Measurements from ENCODE around the gene DENND1A.
"Not testable (repeated sequence)": the region's sequence is repeated elsewhere in the genome, so short reads cannot be mapped to it uniquely, and the experiment has no call there.

Gene DENND1A

DNA sequence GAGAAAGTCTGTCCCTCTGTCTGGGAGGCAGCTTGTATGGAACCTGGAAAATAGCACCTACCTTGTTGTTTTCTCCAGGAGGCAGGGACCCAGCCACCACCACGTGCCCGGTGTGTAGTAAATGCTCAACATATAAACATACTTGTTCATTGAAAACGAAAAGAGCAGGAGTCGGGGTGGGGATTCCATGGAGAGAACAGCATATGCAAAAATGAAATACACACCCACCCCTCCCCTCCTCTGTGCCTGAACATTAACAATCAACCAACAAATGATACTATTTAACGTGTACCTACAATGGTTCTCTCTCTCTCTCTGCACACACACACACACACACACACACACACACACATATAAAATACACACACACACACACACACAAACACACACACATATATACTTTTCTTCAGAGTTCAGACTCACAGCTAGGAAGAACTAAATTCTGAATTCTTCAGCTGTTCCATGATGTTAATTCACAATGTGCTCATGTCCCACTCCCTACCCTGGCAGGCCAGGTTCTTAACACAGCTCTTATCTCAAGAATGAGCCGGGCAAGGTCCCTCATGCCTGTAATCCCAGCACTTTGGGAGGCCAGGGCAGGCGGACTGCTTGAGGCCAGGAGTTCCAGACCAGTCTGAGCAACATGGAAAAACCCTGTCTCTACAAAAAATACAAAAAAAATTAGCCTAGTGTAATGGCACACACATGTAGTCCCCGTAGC is 16.3 kb upstream of the DENND1A start:
- DNase-seq (ENCODE audit: low read depth), result no peak

DNA sequence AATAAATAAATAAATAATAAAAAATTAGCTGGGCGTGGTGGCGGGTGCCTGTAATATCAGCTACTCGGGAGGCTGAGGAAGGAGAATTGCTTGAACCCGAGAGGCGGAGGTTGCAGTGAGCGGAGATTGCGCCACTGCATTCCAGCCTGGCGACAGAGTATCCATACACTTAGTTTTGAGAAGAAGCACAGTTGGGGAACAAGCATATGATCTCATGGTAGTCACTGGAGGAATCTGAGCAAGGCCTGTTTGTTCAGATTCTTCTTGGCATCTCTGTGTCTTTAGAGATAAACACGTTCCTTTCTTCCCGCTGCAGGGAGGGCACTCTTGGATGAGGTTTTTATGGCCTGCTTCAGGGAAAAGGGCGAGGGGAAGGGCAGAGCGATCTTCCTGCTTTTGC is 15.6 kb upstream of the DENND1A start:
- peak; percentile 45 for DNase-seq (ENCODE audit: low read depth)

DNA sequence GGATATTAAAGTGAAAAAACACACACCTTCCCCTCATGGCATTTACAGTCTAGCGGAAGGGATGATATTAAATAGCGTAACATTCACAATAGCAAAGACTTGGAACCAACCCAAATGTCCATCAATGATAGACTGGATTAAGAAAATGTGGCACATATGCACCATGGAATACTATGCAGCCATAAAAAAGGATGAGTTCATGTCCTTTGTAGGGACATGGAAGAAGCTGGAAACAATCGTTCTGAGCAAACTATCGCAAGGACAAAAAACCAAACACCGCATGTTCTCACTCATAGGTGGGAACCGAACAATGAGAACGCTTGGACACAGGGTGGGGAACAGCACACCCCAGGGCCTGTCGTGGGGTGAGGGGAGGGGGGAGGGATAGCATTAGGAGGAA is 14.5 kb upstream of the DENND1A start:
- DNase-seq (ENCODE audit: low read depth), result not testable (repeated sequence)

DNA sequence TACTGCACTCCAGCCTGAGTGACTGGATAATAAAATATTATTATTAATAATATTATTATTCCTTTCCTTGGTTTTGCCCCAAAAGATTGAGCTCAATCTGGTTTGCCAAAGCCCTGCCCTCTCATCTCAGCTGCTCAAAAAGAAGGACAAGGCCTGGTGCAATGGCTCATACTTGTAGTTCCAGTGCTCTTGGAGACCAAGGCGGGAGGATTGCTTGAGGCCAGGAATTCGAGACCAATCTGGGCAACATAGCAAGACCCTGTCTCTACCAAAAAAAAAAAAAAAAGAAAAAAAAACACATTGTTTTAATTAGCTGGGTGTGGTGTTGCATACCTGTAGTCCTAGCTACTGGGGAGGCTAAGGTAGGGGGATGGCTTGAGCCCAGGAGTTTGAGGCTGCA is 13.7 kb upstream of the DENND1A start:
- no peak for DNase-seq (ENCODE audit: low read depth)

DNA sequence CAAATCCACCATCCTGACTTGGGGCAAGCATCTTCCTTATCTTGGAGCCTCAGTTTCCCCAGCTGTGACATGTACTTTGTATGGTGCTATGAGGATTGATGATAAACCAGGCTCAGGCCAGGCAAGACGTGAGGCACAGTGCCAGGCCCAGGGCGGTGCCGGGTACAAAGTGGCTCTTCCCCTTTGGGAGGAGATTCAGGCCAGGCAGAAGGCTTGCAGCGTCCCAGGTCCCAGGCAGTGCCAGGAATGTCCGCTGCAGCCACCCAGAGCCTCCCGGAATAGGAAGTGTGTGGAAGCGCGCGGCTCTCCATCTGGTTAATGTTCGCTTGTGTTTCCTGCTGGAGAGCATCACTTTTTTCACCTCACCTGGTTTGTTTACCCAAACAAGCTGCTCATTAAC is 12.6 kb upstream of the DENND1A start:
- no peak for DNase-seq (ENCODE audit: low read depth)

DNA sequence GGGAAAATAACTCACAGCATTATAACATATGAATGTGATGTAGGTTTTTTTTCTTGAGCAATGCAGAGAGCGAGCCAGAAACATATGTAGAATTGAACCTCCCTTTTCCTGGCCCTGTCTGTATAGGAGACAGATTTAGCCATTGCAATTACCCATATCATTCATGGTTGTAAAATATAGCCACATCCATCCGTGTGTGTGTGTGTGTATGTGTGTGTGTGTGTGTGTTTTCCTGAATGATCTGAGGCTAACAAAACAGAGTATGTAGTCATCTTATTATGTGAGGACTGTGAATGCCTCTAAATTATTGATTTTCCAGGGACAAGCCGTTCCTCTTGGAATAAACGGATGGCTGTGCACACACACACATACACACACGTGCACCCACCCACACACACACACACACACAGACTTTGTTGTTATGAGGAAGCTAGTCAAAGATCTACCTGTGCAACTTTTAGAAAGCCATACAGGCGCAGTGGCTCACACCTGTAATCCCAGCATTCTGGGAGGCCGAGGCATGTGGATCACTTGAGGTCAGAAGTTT is 11.7 kb upstream of the DENND1A start:
- no peak for DNase-seq (ENCODE audit: low read depth)

DNA sequence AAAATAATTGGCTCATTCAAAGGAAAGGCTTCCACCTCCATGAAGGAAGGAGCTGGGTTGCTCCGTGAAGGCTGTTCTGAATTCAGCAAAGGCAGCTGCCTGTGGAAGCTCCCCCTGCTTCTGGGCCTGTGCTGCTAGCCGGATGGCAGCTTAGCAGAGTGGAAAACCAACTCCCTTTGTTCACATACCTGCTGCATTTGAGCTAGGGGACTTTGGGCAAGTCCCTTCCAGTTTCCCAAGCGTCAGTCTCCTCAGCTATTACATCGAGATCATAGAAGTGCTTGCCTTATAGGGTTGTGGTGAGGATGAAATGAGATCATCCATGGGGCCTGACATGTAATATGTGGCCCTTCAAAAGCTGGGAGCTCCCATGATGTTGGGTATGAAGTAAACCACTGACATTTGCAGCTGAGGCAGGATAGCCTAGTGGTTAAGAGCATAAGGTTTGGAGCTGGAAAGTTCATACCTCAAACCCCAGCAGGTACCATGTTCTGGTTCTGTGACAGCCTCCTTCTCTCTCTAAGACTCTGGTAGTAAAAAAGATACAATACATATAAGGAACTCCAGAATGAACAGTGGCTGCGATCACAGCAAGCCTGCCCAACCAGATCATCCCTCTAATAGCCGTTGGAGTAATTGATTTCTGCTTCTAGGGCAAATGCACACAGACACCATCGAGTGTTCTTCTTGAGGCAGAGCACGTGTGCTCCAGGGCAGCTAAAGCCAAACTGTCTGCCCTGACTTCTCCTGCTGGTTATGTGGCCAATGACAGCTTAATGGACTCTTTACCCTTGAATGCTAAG is 11.0 kb upstream of the DENND1A start:
- DNase-seq (ENCODE audit: low read depth), result no peak

DNA sequence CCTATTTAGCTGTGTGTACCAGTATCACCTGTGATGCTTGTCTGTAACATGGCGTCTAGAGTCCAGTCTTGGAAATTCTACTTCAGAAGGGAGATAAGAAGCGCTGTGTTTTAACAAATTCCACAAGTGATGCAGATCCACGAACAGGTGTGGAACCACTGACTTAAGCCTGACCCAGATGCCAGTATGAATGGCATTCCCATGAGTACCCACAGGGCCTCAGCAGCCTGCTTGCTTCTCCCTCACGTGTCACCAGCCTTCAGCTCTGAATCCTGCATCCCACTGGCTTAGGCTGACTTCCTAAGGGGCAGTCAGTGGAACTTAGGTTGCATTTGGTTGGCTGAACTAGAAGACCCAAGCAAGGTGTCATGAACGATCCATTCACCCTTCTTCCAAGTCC is 8.5 kb upstream of the DENND1A start:
- DNase-seq (ENCODE audit: low read depth), result no peak

DNA sequence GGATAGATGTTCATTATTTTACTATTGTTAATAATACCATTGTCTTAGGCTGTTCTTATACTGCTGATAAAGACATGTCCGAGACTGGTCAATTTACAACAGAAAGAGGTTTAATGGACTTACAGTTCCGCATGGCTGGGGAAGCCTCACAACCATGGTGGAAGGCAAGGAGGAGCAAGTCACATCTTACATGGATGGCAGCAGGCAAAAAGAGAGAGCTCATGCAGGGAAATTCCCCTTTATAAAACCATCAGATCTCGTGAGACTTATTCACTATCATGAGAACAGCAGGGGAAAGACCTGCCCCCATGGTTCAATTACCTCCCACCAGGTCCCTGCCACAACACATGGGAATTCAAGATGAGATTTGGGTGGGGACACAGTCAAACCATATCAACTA is 6.6 kb upstream of the DENND1A start:
- not testable (repeated sequence) for DNase-seq (ENCODE audit: low read depth)

DNA sequence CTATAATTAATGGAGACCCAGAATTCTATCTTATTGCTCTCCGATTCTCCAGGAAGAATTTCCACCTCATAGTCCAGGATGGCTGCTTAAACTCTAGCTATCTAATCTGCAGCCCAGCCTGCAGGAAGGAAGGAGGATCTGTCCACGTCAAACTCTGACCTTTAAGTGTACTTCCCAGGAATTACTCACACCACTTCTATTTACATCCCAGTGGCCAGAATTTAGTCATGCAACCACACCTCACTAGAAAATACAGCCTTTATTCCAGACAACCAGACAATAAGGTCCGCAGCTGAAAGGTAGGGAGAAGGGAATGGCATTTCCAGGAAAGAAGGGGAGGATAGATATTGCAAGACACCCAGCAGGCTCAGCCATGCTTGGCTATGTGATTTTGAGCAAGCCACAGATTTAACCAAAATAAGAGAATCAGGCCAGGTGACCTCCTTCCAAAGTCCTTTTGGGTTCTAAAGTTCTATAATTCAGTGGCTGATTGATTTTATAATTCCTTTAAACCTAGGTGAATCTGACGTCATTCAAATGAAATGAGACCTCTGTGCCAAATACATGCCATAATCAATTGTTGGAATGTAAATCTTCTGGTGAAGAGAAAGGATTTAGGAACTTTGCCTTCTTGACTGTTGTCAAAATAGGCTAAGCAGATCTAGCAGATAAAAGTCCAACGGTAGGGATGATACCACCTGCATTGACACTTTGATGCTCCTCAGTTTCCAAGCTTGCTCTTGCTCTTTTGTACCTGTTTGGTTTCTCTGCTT is 3.7 kb upstream of the DENND1A start:
- DNase-seq (ENCODE audit: low read depth), result peak; percentile 88

DNA sequence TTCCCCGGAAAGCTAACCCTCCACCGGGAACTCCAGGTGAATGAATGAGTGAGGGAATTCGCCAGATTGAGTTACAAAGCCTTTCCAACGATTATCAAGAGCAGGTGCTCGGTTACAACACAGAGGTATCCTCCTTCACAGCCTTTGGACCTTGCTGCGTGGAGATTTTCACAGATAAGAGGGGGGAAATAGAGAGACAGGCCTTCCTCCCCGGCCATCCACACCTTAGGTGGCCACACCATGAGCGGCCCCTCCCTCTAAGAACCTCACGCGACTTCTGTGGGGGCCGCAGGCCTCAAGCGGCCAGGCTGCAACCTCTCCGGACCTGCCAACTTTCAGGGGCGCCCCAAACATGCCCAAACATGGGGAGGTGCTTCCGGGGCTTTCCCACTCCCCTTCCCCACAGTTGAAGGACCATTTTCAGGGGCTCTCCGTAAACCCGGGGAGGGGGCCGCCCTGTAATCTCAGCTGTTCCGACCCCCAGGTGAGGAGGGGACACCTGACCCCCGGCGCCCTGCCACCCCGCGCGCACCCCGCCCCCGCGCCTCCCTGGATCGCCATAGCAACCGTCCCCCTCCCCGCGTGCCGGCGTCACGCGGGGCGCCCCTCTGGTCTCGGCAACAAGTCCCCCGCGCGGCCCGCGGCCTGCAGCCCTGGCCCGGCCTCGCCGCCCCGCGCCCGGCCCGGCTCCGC is 603 bp downstream of the DENND1A start:
- DNase-seq (ENCODE audit: low read depth), result no peak

DNA sequence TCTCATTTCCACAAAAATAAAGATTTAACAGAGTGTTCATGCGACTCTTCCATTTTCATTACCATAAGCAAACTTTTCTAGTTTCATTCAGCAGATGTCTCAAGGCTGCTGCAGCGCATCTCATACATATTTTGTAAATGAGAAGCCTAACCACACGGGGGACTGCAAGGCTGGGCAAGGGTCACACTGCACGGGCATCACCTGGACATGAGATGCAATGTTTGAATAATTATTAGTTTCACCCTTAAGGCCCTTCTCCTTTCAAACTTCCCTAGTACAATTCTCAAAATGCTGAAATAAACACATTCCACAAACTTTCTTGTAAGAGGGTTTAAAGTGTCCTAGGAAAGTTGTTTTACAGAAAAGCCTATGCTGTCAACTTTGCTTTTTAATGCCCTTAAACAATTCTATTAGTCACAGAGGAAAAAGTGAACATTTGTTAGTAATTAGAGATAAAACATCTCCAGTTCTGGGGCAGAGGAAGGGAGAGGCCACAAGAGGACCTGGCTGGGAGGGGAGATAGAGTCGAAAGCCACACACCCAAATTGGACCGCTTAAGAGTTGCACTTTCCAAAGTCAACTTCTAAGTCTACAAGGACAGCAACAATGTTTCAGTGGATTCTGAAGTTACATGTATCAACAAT is 1.3 kb downstream of the DENND1A start:
- peak; percentile 31 for DNase-seq (ENCODE audit: low read depth)

DNA sequence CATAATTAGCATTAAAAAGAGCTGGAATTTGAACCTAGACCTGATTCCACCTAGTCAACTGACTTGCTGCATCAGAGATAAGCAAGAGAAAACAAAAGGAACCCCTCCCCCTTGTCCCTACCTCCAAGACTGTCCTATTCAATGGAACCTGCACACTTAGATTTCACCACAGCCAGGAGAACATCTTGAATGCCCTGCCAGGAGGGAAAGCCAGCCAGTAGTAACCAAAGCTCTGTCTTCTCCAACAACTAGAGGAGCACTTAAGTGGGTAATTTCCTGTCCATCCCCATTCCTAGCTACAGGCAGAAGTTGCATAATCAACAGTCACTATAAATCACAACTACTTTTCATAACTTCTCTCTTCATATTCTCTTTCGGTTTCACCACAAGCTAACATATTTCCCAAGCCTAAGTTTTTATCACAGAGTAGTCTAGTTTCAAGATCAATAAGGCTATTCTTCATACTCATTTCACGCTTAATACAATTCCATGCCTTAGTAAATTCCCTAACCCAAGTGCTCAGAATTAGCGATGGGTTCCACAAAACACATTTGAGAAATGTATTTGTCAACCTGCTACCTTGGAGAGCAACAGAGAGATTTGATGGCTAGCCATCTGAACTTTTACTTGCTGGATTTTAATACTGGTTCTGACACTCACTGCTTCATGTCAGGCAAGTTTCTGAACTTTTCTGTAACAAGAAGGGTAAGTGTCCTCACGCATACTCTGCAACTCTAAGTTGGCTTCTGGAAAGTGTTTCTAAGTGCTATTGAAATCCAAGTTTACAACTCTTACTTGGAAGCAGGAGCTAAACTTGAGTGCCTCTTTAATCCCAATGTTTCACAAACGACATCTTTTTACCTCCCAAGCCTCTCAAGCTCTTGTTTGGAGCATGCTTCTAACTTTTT is 2.0 kb downstream of the DENND1A start:
- DNase-seq (ENCODE audit: low read depth), result peak; percentile 93

DNA sequence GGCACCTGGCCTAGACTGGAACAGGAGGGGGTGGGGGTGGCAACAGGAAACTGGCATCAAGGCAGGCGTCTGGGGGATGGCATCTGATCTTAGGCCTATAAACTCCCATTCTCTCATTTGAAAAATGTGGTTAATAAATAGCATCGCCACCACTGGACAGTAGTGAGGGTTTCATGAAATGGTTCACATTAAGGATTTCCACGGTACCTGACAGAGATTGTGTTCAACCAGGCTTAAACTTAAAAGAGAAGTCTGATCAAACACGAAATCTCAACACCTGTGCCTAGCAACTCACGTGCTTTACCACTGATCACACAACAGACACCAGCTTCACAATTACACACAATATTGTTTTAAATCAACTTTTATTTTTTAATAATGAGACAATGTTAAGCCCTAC is 3.0 kb downstream of the DENND1A start:
- DNase-seq (ENCODE audit: low read depth), result no peak

DNA sequence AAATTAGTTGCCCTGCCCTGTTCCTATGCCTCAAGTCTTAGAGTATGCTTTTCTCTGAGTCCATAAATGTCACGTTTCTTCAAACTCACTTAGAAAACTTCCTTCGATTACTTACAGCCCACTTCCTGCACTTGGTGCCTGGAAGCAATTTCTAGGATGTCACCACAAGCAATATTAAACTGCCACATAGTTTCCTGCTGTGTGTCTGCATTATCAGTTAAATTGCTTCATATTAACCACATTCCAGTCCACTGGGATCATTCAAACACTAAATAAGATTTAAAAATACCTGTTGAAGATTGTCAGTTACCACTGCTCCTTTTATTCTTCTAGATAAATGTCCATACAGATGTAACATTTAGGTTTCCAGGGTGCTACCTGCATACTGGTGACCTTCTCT is 4.1 kb downstream of the DENND1A start:
- DNase-seq (ENCODE audit: low read depth), result peak; percentile 59

DNA sequence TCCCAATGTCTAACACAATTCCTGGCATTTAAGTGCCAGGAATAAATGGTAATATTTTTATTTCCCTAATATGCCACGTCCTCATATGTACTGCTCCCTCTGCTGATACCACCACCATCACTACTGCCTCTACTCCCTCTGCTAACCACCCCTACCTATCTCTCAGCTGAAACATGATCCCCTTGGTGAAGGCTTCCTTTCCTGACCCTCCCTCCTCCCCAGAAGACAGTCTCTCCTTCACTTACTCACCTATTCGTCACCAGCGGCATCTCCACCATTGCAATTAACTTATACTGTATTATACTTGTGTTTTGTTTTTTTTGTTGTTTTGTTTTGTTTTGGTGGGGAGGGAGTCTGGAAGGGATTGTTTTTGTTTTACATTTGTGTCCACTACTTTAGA is 4.8 kb downstream of the DENND1A start:
- DNase-seq (ENCODE audit: low read depth), result no peak

DNA sequence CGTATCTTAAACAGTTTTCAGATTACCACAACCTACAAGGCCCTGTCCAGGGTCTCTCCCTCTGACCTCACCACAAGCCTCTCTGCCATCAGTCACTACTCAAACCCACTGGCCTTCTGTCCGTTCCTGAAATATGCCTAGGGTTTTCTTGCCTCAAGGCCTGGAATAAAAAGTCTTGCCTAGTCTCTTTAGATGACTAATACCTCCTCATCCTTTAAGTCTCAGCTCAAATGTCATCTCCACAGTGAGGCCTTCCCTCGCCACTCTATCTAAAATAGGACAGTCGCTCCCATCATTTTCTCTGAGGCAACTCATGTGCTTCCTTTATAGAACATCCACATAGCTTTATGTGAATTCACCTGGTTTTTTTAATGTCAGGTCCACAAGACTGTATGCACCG is 5.2 kb downstream of the DENND1A start:
- DNase-seq (ENCODE audit: low read depth), result no peak

DNA sequence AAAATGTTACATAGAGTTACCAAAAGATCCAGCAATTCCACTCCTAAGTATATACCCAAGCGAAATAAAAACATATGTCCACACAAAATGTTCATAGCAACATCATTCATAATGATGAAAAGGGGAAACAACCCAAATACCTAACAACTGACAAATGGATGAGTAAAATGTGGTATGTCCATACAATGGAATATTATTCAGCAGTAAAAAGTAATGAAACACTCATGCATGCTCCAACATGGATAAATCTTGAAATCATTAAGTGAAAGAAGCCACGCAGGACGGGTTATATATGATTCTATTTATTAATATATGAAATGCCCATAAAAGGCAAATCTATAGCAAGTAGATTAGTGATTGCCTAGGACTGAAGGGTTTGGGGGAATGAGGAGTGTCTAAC is 6.0 kb downstream of the DENND1A start:
- no peak for DNase-seq (ENCODE audit: low read depth)

DNA sequence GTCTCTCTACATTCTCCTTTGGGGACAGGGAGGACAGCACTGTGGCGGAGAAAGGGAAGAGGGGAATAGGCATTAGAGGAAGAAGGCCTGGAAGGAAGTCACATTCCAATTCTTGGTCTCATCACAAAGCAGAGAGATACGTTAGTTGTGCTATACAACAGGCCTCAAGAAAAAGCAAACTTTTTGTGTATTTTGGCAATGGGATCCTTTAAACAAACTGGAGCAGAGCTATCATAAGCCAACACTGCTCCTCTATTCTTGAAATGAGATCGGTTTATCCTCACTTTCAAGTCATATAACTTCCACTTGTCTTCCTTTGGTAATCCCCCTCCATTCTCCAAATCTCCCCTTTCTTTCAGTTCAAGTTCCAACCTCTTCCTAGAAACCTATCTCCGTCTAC is 6.5 kb downstream of the DENND1A start:
- DNase-seq (ENCODE audit: low read depth), result no peak

DNA sequence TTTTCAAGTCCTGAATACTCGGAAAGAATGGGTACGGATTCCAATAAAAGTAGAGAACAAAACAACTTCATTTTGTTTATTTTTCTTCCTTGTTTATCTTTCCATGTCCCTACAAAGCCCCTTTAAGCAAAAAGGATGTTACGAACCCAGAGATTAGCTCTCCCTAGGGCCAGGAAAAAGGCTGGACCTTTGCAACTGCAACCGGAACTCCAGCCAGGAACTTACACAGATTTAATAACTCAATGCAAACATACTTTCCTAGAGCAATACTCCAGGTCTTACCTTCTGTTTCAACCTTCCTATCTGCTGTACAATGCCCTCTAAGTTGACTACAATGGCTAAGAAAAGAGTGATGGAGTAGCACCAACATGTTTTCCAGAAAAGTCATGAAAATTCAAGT is 7.0 kb downstream of the DENND1A start:
- DNase-seq (ENCODE audit: low read depth), result no peak

Data from amniotic epithelial cell (primary cell).